Hepatocyte (in vitro differentiated cells): Measurements from ENCODE around the gene UBE2G1. TPM values are rescaled to one million over a fixed set of nuclear protein-coding genes. Genes with fewer than 3 reads are reported as not detected.

Experiments used
- DNase-seq: peaks from one replicate; pipeline ENCODE4 v3.0.0-alpha.2; 2016; ENCODE audit warnings: low spot score
- H2AFZ ChIP-seq: fragments of 200-600 bp; sonication (generic); 2 replicates; pipeline ENCODE4 v1.6.0; 2016; ENCODE audit warnings: antibody characterized with exemption, mild to moderate bottlenecking
- H3K27ac ChIP-seq: fragments of 200-600 bp; sonication (generic); 2 replicates; pipeline ENCODE4 v1.5.1; 2016; ENCODE audit warnings: mild to moderate bottlenecking
- H3K27me3 ChIP-seq: fragments of 200-600 bp; sonication (generic); 2 replicates; pipeline ENCODE4 v1.6.1; 2016
- H3K36me3 ChIP-seq: fragments of 200-600 bp; sonication (generic); replicated peaks from 2 replicates; pipeline ENCODE4 v1.5.1; 2016; ENCODE audit warnings: low read depth; ENCODE audit not compliant: insufficient read depth
- H3K4me1 ChIP-seq: fragments of 200-600 bp; sonication (generic); 2 replicates; pipeline ENCODE4 v1.5.1; 2016; ENCODE audit warnings: mild to moderate bottlenecking, moderate library complexity; ENCODE audit not compliant: insufficient read depth
- H3K4me2 ChIP-seq: fragments of 200-600 bp; sonication (generic); 2 replicates; pipeline ENCODE4 v1.6.0; 2016
- H3K4me3 ChIP-seq: fragments of 200-600 bp; sonication (generic); 2 replicates; pipeline ENCODE4 v1.5.1; 2016; ENCODE audit warnings: mild to moderate bottlenecking
- H3K79me2 ChIP-seq: fragments of 200-600 bp; sonication (generic); 2 replicates; pipeline ENCODE4 v1.6.0; 2017; ENCODE audit warnings: mild to moderate bottlenecking
- H3K9me2 ChIP-seq: fragments of 200-600 bp; sonication (generic); replicated peaks from 2 replicates; pipeline ENCODE4 v1.6.0; 2017; ENCODE audit warnings: mild to moderate bottlenecking; ENCODE audit not compliant: insufficient read depth
- H3K9me3 ChIP-seq: fragments of 200-600 bp; sonication (generic); 2 replicates; pipeline ENCODE4 v1.5.1; 2016; ENCODE audit warnings: low read depth, mild to moderate bottlenecking
- H4K20me1 ChIP-seq: fragments of 200-600 bp; sonication (generic); 2 replicates; pipeline ENCODE4 v1.6.0; 2016; ENCODE audit warnings: mild to moderate bottlenecking; ENCODE audit not compliant: insufficient read depth, poor library complexity, severe bottlenecking
- EZH2 ChIP-seq: fragments of 200-600 bp; sonication (generic); IDR thresholded peaks from 2 replicates; pipeline ENCODE4 v1.6.1; 2016; ENCODE audit warnings: antibody characterized with exemption, mild to moderate bottlenecking, borderline replicate concordance
- EZH2phosphoT487 ChIP-seq: fragments of 200-600 bp; sonication (generic); IDR thresholded peaks from one replicate; pipeline ENCODE4 v1.6.1; 2018; ENCODE audit warnings: antibody characterized with exemption, mild to moderate bottlenecking, low read depth, moderate library complexity; ENCODE audit not compliant: unreplicated experiment, severe bottlenecking
- WGBS: methylation state at CpG from one replicate; pipeline ENCODE4 v1.1.6; 2016; ENCODE audit warnings: low lambda C conversion rate; ENCODE audit errors: missing lambda C conversion rate; 5-methylcytosine and 5-hydroxymethylcytosine counted together
- polyA plus RNA-seq: library from polyadenylated mRNA; unstranded; fragments of >200 nt; fragmentation: Nextera tagmentation; extraction: Ambion mirVana; gene quantifications from 2 replicates; pipeline ENCODE4 v1.2.1, GENCODE V29; 2016
- total RNA-seq: library from RNA; depleted of rRNA; stranded (reverse); fragments of >200 nt; gene quantifications from 2 replicates; pipeline ENCODE4 v1.2.3, GENCODE V29; 2014
- TF ChIP-seq, protein P1 (sequence below): fragments of 200-600 bp; sonication (generic); IDR thresholded peaks from 2 replicates; pipeline ENCODE4 v1.5.1; 2016; ENCODE audit warnings: antibody characterized with exemption, mild to moderate bottlenecking; ENCODE audit not compliant: poor library complexity

Gene UBE2G1
- total and polyA plus RNA-seq, 2 experiments from 2014 or later = 65.1 to 78.8 TPM

GRCh38 chr17:4409659-4410058 lies 43.2 kb upstream of the UBE2G1 start:
- no peaks in the 10 kb centered on the region for H3K9me3 ChIP-seq
- H3K27ac ChIP-seq = no peak overlapping the region
- no peak for TF ChIP-seq EZH2
- no peaks in the 10 kb centered on the region for H4K20me1 ChIP-seq
- no peaks in the 10 kb centered on the region for H3K27me3 ChIP-seq
- H3K4me1 ChIP-seq = no peaks in the 10 kb centered on the region
- no peak overlapping the region for H3K4me3 ChIP-seq
- WGBS = 89% methylated on average over 6 of the region's 6 CpGs
- H3K36me3 ChIP-seq = no peaks in the 10 kb centered on the region
- no peak overlapping the region for H2AFZ ChIP-seq
- H3K4me2 ChIP-seq = no peak overlapping the region
- no peaks in the 10 kb centered on the region for H3K9me2 ChIP-seq
- DNase-seq = no peak
- no peaks in the 10 kb centered on the region for H3K79me2 ChIP-seq

DNA sequence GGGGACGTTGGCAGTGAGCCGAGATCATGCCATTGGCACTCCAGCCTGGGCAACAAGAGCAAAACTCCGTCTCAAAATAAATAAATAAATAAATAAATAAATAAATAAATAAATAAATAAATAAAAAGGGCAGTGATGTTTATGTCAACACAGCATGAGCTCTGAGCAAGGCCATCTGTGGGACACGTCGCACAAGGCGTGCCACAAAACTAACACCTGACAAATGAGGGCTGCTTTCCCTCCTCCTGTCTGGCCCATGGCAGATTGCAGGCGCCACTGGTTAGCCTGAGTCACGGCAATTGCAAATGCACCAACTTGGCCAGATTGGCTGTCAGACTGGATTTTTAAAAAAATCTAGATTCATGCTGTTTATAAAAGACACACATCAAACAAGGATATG lies 41.4 kb upstream of the UBE2G1 start:
- Histone ChIP-seq H3K36me3 (no peaks in the 10 kb centered on the region), H2AFZ (no peak overlapping the region), H3K27me3 (no peaks in the 10 kb centered on the region), H3K9me2 (no peaks in the 10 kb centered on the region), H3K4me1 (no peaks in the 10 kb centered on the region), H3K27ac (no peak overlapping the region), H4K20me1 (no peaks in the 10 kb centered on the region), H3K4me3 (no peak overlapping the region), H3K9me3 (no peaks in the 10 kb centered on the region), H3K79me2 (no peaks in the 10 kb centered on the region), H3K4me2 (no peak overlapping the region)
- 81% methylated on average over 8 of the region's 8 CpGs for WGBS
- TF ChIP-seq, protein P1, sequence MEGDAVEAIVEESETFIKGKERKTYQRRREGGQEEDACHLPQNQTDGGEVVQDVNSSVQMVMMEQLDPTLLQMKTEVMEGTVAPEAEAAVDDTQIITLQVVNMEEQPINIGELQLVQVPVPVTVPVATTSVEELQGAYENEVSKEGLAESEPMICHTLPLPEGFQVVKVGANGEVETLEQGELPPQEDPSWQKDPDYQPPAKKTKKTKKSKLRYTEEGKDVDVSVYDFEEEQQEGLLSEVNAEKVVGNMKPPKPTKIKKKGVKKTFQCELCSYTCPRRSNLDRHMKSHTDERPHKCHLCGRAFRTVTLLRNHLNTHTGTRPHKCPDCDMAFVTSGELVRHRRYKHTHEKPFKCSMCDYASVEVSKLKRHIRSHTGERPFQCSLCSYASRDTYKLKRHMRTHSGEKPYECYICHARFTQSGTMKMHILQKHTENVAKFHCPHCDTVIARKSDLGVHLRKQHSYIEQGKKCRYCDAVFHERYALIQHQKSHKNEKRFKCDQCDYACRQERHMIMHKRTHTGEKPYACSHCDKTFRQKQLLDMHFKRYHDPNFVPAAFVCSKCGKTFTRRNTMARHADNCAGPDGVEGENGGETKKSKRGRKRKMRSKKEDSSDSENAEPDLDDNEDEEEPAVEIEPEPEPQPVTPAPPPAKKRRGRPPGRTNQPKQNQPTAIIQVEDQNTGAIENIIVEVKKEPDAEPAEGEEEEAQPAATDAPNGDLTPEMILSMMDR = no peak
- TF ChIP-seq EZH2phosphoT487 (no peak), EZH2 (no peak)
- DNase-seq = no peak

- Histone ChIP-seq H3K27me3 (no peaks in the 10 kb centered on the region), H3K9me3 (no peaks in the 10 kb centered on the region), H3K27ac (no peak overlapping the region), H3K79me2 (no peaks in the 10 kb centered on the region), H3K4me3 (no peak overlapping the region), H2AFZ (no peak overlapping the region), H3K9me2 (no peaks in the 10 kb centered on the region), H3K4me2 (no peak overlapping the region), H3K36me3 (no peaks in the 10 kb centered on the region), H4K20me1 (no peaks in the 10 kb centered on the region), H3K4me1 (no peaks in the 10 kb centered on the region)
- TF ChIP-seq EZH2 (no peak), EZH2phosphoT487 (no peak)
- TF ChIP-seq, protein P1 = no peak
- WGBS = 64% methylated on average over 7 of the region's 7 CpGs
- DNase-seq = no peak
Measured at GRCh38 chr17:4407216-4407615, 40.7 kb upstream of the UBE2G1 start.

GRCh38 chr17:4406386-4406785 lies 39.9 kb upstream of the UBE2G1 start:
- TF ChIP-seq, protein P1 = no peak
- no peak for TF ChIP-seq EZH2
- TF ChIP-seq EZH2phosphoT487 = no peak
- WGBS = 89% methylated on average over 10 of the region's 10 CpGs
- Histone ChIP-seq H3K9me3 (no peaks in the 10 kb centered on the region), H2AFZ (no peak overlapping the region), H3K27me3 (no peaks in the 10 kb centered on the region), H4K20me1 (no peaks in the 10 kb centered on the region), H3K4me3 (no peak overlapping the region), H3K36me3 (no peaks in the 10 kb centered on the region), H3K4me2 (no peak overlapping the region), H3K4me1 (no peaks in the 10 kb centered on the region), H3K27ac (no peak overlapping the region), H3K9me2 (no peaks in the 10 kb centered on the region), H3K79me2 (no peaks in the 10 kb centered on the region)
- DNase-seq = no peak
